GM23248 (cell line): Measurements from ENCODE around the gene LBX2. TPM values are rescaled to one million over a fixed set of nuclear protein-coding genes. Genes with fewer than 3 reads are reported as not detected.

Source experiments
- DNase-seq: peaks from one replicate; pipeline ENCODE4 v3.0.0-alpha.2; 2015
- H2AFZ ChIP-seq: fragments of 200-600 bp; sonication (generic); 2 replicates; pipeline ENCODE4 v1.6.1; 2016; ENCODE audit warnings: antibody characterized with exemption
- H3F3A ChIP-seq: fragments of 200-600 bp; sonication (generic); 2 replicates; pipeline ENCODE4 v1.6.1; 2016; ENCODE audit warnings: mild to moderate bottlenecking, antibody characterized with exemption, mixed run types; ENCODE audit not compliant: insufficient read depth
- H3K27ac ChIP-seq: fragments of 200-600 bp; sonication (generic); 2 replicates; pipeline ENCODE4 v1.5.1; 2016; ENCODE audit warnings: mild to moderate bottlenecking
- H3K27me3 ChIP-seq: fragments of 200-600 bp; sonication (generic); replicated peaks from 2 replicates; pipeline ENCODE4 v1.6.1; 2016; ENCODE audit warnings: mild to moderate bottlenecking; ENCODE audit not compliant: insufficient read depth
- H3K36me3 ChIP-seq: fragments of 200-600 bp; sonication (generic); 2 replicates; pipeline ENCODE4 v1.6.1; 2016; ENCODE audit warnings: low read depth, mild to moderate bottlenecking
- H3K4me1 ChIP-seq: fragments of 200-600 bp; sonication (generic); 2 replicates; pipeline ENCODE4 v1.6.1; 2016; ENCODE audit warnings: mild to moderate bottlenecking; ENCODE audit not compliant: insufficient read depth
- H3K4me2 ChIP-seq: fragments of 200-600 bp; sonication (generic); one replicate; pipeline ENCODE4 v1.6.1; 2016; ENCODE audit warnings: mild to moderate bottlenecking; ENCODE audit not compliant: unreplicated experiment
- H3K4me3 ChIP-seq: fragments of 200-600 bp; sonication (generic); 2 replicates; pipeline ENCODE4 v1.5.1; 2016; ENCODE audit warnings: mild to moderate bottlenecking
- H3K79me2 ChIP-seq: fragments of 200-600 bp; sonication (generic); 2 replicates; pipeline ENCODE4 v1.6.1; 2016; ENCODE audit warnings: mild to moderate bottlenecking; ENCODE audit not compliant: insufficient read depth
- H3K9ac ChIP-seq: fragments of 200-600 bp; sonication (generic); 2 replicates; pipeline ENCODE4 v1.6.1; 2016; ENCODE audit warnings: mild to moderate bottlenecking
- H3K9me2 ChIP-seq: fragments of 200-600 bp; sonication (generic); 2 replicates; pipeline ENCODE4 v1.6.1; 2016; ENCODE audit warnings: mixed run types, mild to moderate bottlenecking, moderate library complexity; ENCODE audit not compliant: insufficient read depth
- H3K9me3 ChIP-seq: fragments of 200-600 bp; sonication (generic); one replicate; pipeline ENCODE4 v1.6.1; 2017; ENCODE audit warnings: low read depth
- H4K20me1 ChIP-seq: fragments of 200-600 bp; sonication (generic); 2 replicates; pipeline ENCODE4 v1.6.0; 2016; ENCODE audit not compliant: insufficient read depth
- EZH2 ChIP-seq: fragments of 200-600 bp; sonication (generic); IDR thresholded peaks from 2 replicates; pipeline ENCODE4 v1.6.1; 2018; ENCODE audit warnings: antibody characterized with exemption, mild to moderate bottlenecking; ENCODE audit not compliant: insufficient read depth, poor library complexity, severe bottlenecking
- EZH2phosphoT487 ChIP-seq: fragments of 200-600 bp; sonication (generic); IDR thresholded peaks from 2 replicates; pipeline ENCODE4 v1.6.1; 2018; ENCODE audit warnings: antibody characterized with exemption, moderate library complexity, mild to moderate bottlenecking, low read depth; ENCODE audit not compliant: insufficient read depth
- WGBS, 2 experiments: methylation state at CpG; one replicate each; pipeline ENCODE4 v1.1.6; 2015 to 2017; ENCODE audit warnings: low lambda C conversion rate in 2 of 2, low coverage in 1 of 2; ENCODE audit errors: missing lambda C conversion rate in 2 of 2; 5-methylcytosine and 5-hydroxymethylcytosine counted together
- in situ Hi-C: fragments of 300-500 bp; cut with MboI; formaldehyde crosslinking; loops from 2 replicates; pipeline ENCODE4 v1.15.0; 2020
- polyA plus RNA-seq: library from polyadenylated mRNA; unstranded; fragments of >200 nt; fragmentation: Nextera tagmentation; extraction: Ambion mirVana; gene quantifications from 2 replicates; pipeline ENCODE4 v1.2.1, GENCODE V29; 2016
- total RNA-seq: library from RNA; depleted of rRNA; stranded (reverse); fragments of >200 nt; shearing (Covaris generic); gene quantifications from 2 replicates; pipeline ENCODE4 v1.2.3, GENCODE V29; 2014

The LBX2 gene
- total and polyA plus RNA-seq, 2 experiments from 2014 or later: 1.1 to 4.6 TPM

GRCh38 chr2:74524955-74525716 is 25.7 kb upstream of the LBX2 start:
- Histone ChIP-seq H3K27me3 (no peaks in the 10 kb centered on the region), H3K4me2 (no peak overlapping the region), H3K9me2 (no peaks in the 10 kb centered on the region), H4K20me1 (no peaks in the 10 kb centered on the region), H3K9me3 (no peaks in the 10 kb centered on the region), H3F3A (no peaks in the 10 kb centered on the region), H3K9ac (no peak overlapping the region), H3K27ac (no peak overlapping the region), H3K79me2 (peaks cover 30% of the 10 kb centered on the region), H3K4me1 (peaks cover 7% of the 10 kb centered on the region), H2AFZ (no peak overlapping the region), H3K4me3 (no peak overlapping the region), H3K36me3 (0 out of 2 replicates have a peak, but pooled peaks cover 11% of the 10 kb centered on the region)
- in situ Hi-C loops: no loop called here
- no peak for DNase-seq
- no peak for TF ChIP-seq EZH2phosphoT487
- TF ChIP-seq EZH2: no peak
- 79 to 80% methylated on average over 10 of the region's 10 CpGs for WGBS, 2 experiments

GRCh38 chr2:74524005-74524404 is 24.6 kb upstream of the LBX2 start:
- Histone ChIP-seq H3K36me3 (0 out of 2 replicates have a peak, but pooled peaks cover 11% of the 10 kb centered on the region), H3K27me3 (peaks cover 11% of the 10 kb centered on the region)
- in situ Hi-C loops: no loop called here

GRCh38 chr2:74522516-74522915 is 23.1 kb upstream of the LBX2 start:
- no peak overlapping the region for H2AFZ ChIP-seq
- 0 out of 2 replicates have a peak, but pooled peaks cover 11% of the 10 kb centered on the region for H3K36me3 ChIP-seq
- WGBS, 2 experiments: 67 to 71% methylated on average over 3 of the region's 3 CpGs
- H3K4me1 ChIP-seq: no peaks in the 10 kb centered on the region
- in situ Hi-C loops: no loop called here
- no peaks in the 10 kb centered on the region for H3F3A ChIP-seq
- peaks cover 26% of the 10 kb centered on the region for H3K27me3 ChIP-seq
- H3K79me2 ChIP-seq: peaks cover 8% of the 10 kb centered on the region
- DNase-seq: no peak
- no peak overlapping the region for H3K4me3 ChIP-seq
- no peaks in the 10 kb centered on the region for H3K9me3 ChIP-seq
- no peaks in the 10 kb centered on the region for H3K9me2 ChIP-seq
- H3K9ac ChIP-seq: no peak overlapping the region
- H3K27ac ChIP-seq: no peak overlapping the region
- no peak overlapping the region for H3K4me2 ChIP-seq
- no peaks in the 10 kb centered on the region for H4K20me1 ChIP-seq
- TF ChIP-seq EZH2phosphoT487 (no peak), EZH2 (no peak)

More at GRCh38 chr2:74524005-74524404, 24.6 kb upstream of the LBX2 start:
- Histone ChIP-seq H3F3A (no peaks in the 10 kb centered on the region), H4K20me1 (no peaks in the 10 kb centered on the region), H3K79me2 (peaks cover 23% of the 10 kb centered on the region), H3K9ac (no peak overlapping the region), H3K4me2 (no peak overlapping the region), H3K4me3 (no peak overlapping the region), H2AFZ (no peak overlapping the region), H3K9me2 (no peaks in the 10 kb centered on the region), H3K4me1 (peaks cover 7% of the 10 kb centered on the region), H3K9me3 (no peaks in the 10 kb centered on the region), H3K27ac (no peak overlapping the region)
- TF ChIP-seq EZH2 (no peak), EZH2phosphoT487 (no peak)
- WGBS, 2 experiments: 60 to 63% methylated on average over 9 of the region's 9 CpGs
- no peak for DNase-seq

- DNase-seq: no peak
- Histone ChIP-seq H2AFZ (no peak overlapping the region), H4K20me1 (no peaks in the 10 kb centered on the region), H3K9me3 (no peaks in the 10 kb centered on the region), H3K4me3 (no peak overlapping the region), H3F3A (no peaks in the 10 kb centered on the region), H3K27ac (no peak overlapping the region), H3K36me3 (no peaks in the 10 kb centered on the region), H3K79me2 (no peaks in the 10 kb centered on the region), H3K4me1 (no peaks in the 10 kb centered on the region), H3K9ac (no peak overlapping the region), H3K9me2 (no peaks in the 10 kb centered on the region), H3K4me2 (no peak overlapping the region), H3K27me3 (peaks cover 84% of the 10 kb centered on the region)
- WGBS, 2 experiments: 60 to 66% methylated on average over 13 of the region's 13 CpGs
- TF ChIP-seq EZH2 (no peak), EZH2phosphoT487 (no peak)
- in situ Hi-C loops: no loop called here
Observed at GRCh38 chr2:74516650-74517049, 17.2 kb upstream of the LBX2 start.
